Measurements from ENCODE around the gene TRIP6.

GRCh38 chr7:100894860-100895700 lies 27.9 kb downstream of the TRIP6 start:
- TF ChIP-seq POLR2A (IDR thresholded peaks at IDR 0.05) (no peak), CTCF (IDR thresholded peaks at IDR 0.05) (peak; percentile 50 to 84 (median 67))
